Suppressor macrophage (primary cell): ENCODE results near the gene BBX.
A peak's percentile ranks its signal among the peaks of the same experiment; 100 is the strongest.

Source experiments
- DNase-seq, 4 experiments: peaks; one replicate each; pipeline ENCODE4 v3.0.0-alpha.2; 2020 to 2022

Gene BBX

DNA sequence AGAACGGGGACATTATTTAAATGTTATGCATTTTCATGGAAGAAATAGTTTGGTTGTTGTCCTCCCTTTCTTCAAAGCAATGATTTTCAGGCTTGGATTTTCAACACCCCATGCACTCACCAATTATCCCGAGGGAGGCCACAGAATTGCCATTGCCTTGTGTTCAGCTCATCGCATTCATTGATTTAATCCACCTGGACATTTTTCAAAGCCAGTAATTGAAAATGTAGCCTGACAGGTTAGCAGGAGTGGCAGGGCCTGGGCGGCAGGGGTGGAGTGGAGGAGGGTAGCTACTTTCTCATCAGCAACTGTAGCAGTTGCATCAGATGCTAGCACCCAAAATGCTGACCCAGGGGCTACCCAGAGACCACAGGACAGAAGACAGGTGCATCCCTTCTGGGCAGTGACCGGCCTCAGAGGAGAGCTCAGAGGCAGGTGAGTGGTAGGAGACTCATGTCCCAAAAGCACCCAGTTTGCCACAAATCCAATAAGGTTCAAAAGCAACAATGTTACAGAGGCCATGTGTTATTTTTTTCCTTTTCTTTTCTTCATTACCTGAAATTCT is 325.7 kb downstream of the BBX start:
- no peak for DNase-seq

DNA sequence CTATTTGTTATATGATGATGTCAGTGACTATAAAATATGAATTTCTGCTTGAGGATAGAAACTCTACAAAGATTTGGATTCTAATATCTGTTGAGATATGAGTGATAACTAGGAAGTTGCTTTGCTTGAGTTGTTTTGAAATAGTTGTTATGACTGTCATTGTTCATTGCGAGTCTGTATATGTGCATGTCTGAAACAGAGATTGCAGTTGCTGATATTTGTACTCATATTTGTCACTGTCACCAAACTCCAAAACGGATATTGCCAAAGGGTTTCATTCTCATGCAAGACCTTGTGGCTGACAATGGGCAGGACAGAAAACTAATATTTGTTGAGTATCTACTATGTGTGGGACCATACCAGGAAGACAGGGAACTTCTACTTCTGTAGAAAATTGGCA is 327.9 kb downstream of the BBX start:
- DNase-seq = peak in 2 of 4 experiments; percentile 13 to 20

DNA sequence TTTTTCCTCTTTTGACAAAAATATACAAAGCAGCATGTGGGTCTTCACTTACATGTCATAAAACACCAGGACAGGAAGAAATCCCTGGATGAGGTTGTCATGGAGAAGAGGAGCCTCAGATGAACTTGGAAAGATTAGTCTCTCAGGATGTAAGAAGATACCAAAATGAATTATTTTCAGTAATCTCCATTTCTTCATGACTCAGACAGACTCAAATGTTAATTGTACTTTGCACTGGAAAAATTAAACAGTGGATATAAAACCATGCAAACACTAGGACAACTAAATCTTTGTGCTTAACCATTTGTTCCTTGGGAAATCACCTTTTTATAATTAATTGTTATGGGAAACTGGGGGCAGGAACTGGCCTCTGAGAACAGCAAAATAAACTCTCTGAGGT is 331.1 kb downstream of the BBX start:
- no peak for DNase-seq

DNA sequence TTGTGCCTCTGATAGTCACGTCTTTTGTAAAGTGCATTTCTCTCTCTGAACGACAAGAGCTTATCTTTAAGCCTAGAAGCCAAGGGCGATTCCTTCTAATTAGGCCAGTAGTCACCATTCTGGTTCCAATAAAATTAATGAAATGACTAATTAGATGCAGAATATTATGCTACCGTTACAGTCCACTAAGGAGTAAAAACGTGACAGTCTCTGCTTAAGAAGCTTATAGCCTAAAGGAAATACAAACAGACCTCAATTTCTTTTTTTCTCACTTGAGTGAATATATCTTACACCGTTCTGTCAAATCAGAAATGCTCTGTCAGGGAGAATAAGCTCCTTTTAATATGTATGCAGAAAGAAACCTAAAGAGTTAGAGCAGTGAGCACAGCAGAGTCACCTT is 332.0 kb downstream of the BBX start:
- no peak for DNase-seq

DNA sequence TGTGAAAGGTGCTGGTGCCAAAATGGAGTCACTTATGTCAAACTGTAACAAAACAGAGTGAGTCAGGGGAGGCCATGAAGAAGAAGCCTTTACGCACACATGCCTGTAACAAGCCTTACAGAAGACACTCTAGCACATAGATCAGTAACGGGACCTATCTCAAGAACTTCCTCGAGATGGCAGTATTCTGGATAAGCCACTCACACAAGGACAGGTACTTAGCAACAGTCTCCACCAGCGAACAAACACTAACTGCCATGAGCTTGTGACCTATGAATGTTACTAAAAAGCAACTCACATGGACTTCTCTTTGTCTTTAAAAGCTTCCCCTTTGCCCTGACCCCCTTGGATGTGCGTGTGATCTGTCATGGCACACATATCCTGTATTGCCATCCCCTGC is 332.9 kb downstream of the BBX start:
- peak in 2 of 4 experiments; percentile 19 to 35 for DNase-seq

DNA sequence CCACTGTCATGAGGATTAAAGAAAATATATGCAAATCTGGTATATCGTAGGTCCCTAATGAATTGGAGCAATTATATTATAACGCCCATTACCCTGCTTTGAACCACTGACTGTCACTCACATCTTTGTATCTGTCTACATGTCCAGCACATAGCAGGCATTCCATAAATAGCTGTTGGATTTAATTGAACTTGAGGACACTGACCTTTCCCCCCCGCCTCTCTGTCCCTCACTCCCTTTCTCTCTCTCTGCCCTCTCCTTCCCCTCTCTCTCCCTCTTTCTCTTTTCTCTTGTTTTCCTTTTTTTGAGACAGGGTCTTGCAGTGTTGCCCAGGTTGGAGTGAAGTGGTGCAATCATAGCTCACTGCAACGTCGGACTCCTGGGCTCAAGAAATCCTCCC is 335.1 kb downstream of the BBX start:
- DNase-seq = no peak

DNA sequence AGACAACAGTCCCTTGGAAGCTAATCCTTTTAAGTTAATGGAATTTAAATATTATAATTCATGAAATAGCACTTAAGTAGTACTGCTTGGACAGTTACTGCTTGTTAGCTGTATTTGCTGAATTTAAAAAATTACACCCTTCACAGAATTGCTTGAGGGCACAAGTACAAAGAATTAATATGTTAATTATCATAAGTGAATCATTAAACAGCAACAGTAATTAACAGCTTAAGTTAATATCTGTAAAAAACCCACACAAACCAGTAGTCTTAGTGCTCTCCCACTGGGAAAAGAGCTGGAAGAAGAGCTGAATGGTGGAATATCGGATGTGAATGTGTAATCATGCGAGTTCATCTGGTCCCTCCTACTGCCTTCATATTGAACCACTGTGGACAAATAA is 336.1 kb downstream of the BBX start:
- no peak for DNase-seq
